Measurements from ENCODE around the gene TRIM23. TPM values are rescaled to one million over a fixed set of nuclear protein-coding genes. Genes with fewer than 3 reads are reported as not detected.

TRIM23 gene
- total RNA-seq, 2 donors from 2014 or later: 9.6 to 11.8 TPM

DNA sequence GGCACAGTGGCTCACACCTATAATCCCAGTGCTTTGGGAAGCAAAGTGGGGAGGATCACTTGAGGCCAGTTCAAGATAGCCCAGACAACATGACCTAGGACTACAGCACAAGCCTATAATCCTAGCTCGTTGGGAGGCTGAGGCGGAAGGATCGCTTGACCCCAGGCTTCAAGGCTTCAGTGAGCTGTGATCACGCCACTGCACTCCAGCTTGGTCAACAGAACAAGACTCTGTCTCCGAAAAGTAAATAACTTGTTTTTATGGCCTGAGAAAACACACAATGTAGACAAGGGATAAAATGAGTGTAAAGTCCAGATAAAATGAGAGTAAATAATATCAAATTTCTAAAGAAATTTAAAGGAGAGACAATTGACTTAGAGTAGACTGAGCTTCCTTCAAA is 27.0 kb upstream of the TRIM23 start:
- DNase-seq (ENCODE audit: low spot score): no peak
- H3K4me1 ChIP-seq: no peaks in the 10 kb centered on the region
- peaks cover 14% of the 10 kb centered on the region for H3K36me3 ChIP-seq
- no peak overlapping the region for H3K4me3 ChIP-seq
- no peaks in the 10 kb centered on the region for H3K9me3 ChIP-seq
- TF ChIP-seq CTCF (IDR thresholded peaks at IDR 0.05): no peak
- H3K27me3 ChIP-seq: no peaks in the 10 kb centered on the region
- no peak overlapping the region for H3K27ac ChIP-seq

DNA sequence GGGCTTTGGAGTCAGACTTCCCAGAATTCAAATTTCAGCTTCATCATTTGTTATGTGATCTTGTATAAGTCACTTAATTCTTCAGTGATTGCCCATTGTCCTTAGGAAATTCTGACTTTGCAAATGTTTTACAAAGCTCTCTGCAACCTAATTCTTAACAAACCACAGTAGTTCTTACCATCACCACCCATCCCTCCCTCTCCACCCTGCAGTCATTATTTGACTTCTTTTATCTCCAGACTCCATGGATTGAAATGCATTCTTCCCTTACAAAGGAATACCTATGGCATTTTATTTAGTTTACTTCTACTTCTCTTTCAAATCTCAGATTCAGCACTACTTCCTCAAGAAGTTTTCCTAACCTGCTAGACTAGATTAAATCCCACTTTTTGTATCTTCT is 23.8 kb upstream of the TRIM23 start:
- Histone ChIP-seq H3K4me1 (no peaks in the 10 kb centered on the region), H3K27ac (no peak overlapping the region), H3K4me3 (no peak overlapping the region), H3K36me3 (peaks cover 15% of the 10 kb centered on the region), H3K9me3 (no peaks in the 10 kb centered on the region), H3K27me3 (no peaks in the 10 kb centered on the region)
- no peak for DNase-seq (ENCODE audit: low spot score)
- TF ChIP-seq CTCF (IDR thresholded peaks at IDR 0.05): no peak

DNA sequence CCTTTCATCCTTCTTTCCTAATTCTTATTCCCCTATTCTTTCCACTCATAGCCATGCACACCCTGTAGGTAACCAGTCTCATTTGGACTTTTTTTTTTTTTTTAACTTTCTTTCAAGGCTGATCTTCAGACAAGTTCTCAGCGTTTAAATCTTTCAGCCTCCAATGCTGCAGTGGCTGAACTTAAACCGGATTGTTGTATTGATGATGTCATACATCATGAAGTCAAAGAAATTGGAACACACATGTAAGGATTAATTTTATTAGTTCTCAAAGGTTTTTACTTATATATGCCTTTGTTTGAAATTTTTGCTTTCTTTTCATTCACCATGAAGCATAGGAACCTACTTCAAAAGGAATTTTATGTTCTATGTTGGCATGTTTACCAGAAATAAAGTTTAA is 22.8 kb upstream of the TRIM23 start:
- Histone ChIP-seq H3K9me3 (no peaks in the 10 kb centered on the region), H3K4me3 (no peak overlapping the region), H3K4me1 (no peaks in the 10 kb centered on the region), H3K27me3 (no peaks in the 10 kb centered on the region), H3K27ac (no peak overlapping the region), H3K36me3 (peaks cover 15% of the 10 kb centered on the region)
- no peak for DNase-seq (ENCODE audit: low spot score)
- no peak for TF ChIP-seq CTCF (IDR thresholded peaks at IDR 0.05)

GRCh38 chr5:65640240-65640639 is 16.1 kb upstream of the TRIM23 start:
- H3K36me3 ChIP-seq: peaks cover 50% of the 10 kb centered on the region
- no peak for TF ChIP-seq CTCF (IDR thresholded peaks at IDR 0.05)
- no peaks in the 10 kb centered on the region for H3K9me3 ChIP-seq
- no peaks in the 10 kb centered on the region for H3K4me1 ChIP-seq
- H3K4me3 ChIP-seq: no peak overlapping the region
- no peak for DNase-seq (ENCODE audit: low spot score)
- H3K27ac ChIP-seq: no peak overlapping the region
- H3K27me3 ChIP-seq: no peaks in the 10 kb centered on the region

- no peak overlapping the region for H3K4me3 ChIP-seq
- no peak overlapping the region for H3K27ac ChIP-seq
- DNase-seq (ENCODE audit: low spot score): no peak
- H3K27me3 ChIP-seq: no peaks in the 10 kb centered on the region
- peaks cover 0 to 4% of the 10 kb centered on the region in 2 donors for H3K4me1 ChIP-seq
- H3K9me3 ChIP-seq: no peaks in the 10 kb centered on the region
- H3K36me3 ChIP-seq: peaks cover 17% of the 10 kb centered on the region
- TF ChIP-seq CTCF (IDR thresholded peaks at IDR 0.05): no peak
Observed at GRCh38 chr5:65630981-65631380, 6.8 kb upstream of the TRIM23 start.

- Histone ChIP-seq H3K27ac (no peak overlapping the region), H3K4me1 (peaks cover 0 to 34% of the 10 kb centered on the region in 2 donors), H3K9me3 (no peaks in the 10 kb centered on the region), H3K4me3 (peak overlapping the region; percentile 72 to 98), H3K36me3 (peaks cover 8% of the 10 kb centered on the region), H3K27me3 (no peaks in the 10 kb centered on the region)
- no peak for TF ChIP-seq CTCF (IDR thresholded peaks at IDR 0.05)
- no peak for DNase-seq (ENCODE audit: low spot score)
Observed at GRCh38 chr5:65625743-65626142, 1.6 kb upstream of the TRIM23 start.
